PC-9 (cell line): Measurements from ENCODE around the gene TEX26.

Source experiments
- CTCF ChIP-seq: fragments of 200-600 bp; sonication (generic); conservative IDR thresholded peaks from 2 replicates; pipeline ENCODE4 v1.6.1; 2017; ENCODE audit warnings: mixed run types, antibody characterized with exemption, mild to moderate bottlenecking, moderate library complexity
- EZH2 ChIP-seq: fragments of 200-600 bp; sonication (generic); IDR thresholded peaks from 2 replicates; pipeline ENCODE4 v1.8.0; 2017; ENCODE audit warnings: antibody characterized with exemption, low read depth

- no peak for TF ChIP-seq CTCF
- TF ChIP-seq EZH2 = no peak
Measured at GRCh38 chr13:31005066-31005465, 72.6 kb downstream of the TEX26 start.
